Activated T-helper 1 cell treated with anti-CD3 and anti-CD28 coated beads, Interleukin-2, amount 50 U/mL, for 16 hours (primary cell): ENCODE measurements around the gene PPM1L.

Experiments
- DNase-seq, 2 donors: peaks; one replicate each; pipeline ENCODE4 v3.0.0-alpha.2; 2020; ENCODE audit warnings: low read depth in 1 of 2, low spot score in 1 of 2

PPM1L gene

GRCh38 chr3:161072211-161072621, 316.2 kb downstream of the PPM1L start:
- no peak for DNase-seq

DNA sequence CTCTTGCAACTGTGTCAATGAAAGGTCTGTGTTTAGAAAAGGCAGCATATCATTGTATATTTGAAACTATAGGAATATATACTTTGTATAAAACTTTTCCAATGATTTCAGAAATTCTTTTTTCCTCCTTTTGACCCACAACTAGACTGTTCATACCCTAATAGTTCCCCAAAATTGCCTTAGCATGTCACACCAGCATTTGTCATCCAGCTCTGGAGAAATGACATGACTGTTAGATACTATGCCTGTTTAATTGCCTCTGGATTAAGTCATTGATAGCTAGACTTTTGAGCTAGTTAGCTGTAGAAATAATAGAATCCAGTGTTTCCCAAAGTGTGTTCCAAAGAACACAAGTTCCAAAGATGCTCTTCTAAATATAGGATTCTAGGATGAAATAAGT, 316.7 kb downstream of the PPM1L start:
- no peak for DNase-seq

DNA sequence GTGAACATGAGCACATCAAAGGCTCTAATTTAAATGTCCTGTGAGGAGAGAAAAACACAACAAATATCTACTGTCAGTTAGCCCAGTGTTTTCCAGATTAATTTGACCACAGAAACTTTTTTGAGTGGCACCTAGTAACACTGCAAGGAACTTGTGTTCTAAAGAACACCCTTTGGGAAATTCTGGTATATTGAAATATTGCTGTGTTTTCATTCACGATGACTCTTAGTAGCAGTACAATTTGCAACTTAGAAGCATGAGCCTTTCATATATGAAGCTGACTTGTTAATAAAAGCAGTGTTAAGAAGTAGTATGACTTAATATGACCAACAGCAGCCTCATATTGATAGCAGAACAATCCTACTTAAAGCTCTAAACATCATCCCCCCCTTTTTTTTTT, 317.1 kb downstream of the PPM1L start:
- no peak for DNase-seq

DNA sequence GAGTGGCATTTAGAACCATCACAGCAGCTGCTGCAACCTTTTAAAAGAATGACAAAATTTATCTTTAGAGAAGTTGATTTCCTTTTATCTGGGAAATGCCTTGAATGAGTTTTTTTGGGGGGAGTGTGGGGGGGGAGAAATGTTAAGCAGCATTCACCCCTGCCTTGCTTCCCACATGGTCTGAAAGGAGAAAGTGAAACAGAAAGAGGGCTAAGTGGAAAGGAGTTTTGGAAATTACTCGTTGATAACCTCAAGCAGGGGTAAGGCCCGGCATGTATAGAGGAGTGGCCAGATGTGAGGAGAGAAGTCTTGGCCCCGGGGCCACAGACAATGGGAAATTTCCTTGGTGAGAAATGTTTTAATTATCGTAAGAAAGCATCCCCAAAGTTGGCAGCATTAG, 325.6 kb downstream of the PPM1L start:
- no peak for DNase-seq

DNA sequence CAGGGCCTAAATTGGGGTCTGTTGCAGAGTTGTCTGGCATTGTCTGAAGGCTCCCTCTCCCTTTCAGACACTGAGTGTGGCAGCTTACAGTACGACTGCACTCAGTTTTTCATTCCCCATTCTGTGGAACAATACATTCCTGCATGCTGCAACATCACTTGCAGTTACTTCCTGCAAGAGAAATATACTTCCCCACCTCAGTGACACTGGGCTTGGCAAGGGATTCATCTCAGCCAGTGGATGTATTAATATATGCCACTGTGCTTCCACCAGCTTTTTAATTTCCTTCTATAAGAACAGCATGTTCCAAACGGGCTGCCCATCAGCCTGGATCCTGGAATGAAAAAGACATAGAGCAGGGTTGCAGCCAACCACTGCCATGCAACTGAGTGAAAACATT, 326.0 kb downstream of the PPM1L start:
- no peak for DNase-seq

DNA sequence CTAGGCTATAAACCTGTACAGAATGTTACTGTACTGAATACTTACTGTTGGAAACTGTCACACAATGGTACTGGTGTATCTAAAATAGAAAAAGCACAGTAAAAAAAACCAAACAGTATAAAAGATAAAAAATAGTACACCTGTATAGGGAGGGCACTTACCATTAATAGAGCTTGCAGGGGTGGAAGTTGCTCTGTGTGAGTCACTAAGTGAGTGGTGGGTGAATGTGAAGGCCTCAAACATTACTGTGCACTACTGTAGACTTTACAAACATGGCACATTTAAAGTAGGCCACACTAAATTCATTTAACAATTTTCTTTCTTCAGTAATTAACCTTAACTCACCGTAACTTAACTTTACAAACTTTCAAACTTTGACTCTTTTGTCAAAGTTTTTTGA, 327.1 kb downstream of the PPM1L start:
- DNase-seq = no peak

GRCh38 chr3:161084277-161084676, 328.2 kb downstream of the PPM1L start:
- DNase-seq = no peak

DNA sequence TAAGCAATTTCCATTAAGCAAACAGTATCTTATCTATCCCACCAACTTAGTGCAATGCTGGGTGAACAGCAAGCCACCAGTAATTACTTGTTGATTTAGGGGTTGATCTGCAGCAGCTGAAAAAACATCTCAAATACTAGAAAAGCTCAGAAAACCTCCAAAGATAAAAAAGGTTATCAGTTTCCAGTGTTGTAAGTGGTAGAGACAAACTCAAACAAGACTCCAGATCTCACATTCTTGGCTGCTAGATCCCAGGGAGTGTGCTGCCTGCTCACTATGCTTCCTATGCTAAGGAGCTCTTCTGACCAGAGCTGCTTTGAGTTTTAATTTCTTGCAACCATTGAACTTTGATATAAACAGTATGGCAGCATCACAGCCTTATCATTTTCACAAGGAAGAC, 337.9 kb downstream of the PPM1L start:
- DNase-seq = no peak

DNA sequence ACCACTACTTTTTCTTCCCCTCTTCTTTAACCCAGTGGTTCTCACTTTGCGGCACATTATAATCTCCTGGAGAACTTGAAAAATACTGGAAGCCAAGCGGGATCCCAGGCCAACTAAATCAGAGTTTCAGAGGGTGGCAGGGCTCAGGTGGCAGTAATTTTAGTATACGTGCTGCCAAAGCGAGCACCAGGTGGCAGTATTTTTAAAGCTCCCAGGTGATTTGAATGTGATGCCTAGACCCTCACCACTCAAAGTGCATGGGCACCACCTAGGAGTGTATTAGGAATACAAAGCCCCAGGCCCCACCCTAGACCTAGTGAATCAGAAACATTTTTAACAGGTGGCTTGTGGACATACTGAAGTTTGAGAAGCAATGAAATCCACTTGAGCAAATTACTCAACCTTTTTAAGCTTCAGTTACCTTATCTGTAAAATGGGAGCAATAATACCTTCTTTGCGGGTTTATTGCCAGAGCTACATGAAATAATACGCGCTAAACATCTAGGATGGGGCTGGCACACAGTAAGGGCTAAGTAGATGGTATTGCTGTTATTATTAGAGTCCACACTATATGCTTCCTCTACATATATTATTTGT, 340.8 kb downstream of the PPM1L start:
- DNase-seq = no peak

DNA sequence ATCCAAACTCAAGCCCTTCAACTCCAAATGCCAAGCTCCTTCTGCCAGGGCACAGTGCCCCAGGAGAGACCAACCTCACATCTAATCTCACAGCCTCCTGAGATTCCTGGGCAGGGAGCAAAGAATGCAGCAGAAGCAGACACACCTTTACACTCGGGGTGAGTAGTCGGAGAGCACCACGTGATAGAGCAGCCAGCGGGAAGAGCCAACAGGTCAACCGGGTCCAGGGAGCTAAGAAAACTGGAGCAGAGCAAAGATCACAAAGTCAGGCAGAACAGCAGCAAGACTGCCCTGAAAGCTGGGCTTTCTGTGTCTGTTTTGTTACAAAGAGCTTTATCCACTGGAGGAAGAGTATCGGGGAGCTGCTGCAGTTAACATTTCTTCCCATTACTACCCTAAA, 345.0 kb downstream of the PPM1L start:
- DNase-seq = no peak

DNA sequence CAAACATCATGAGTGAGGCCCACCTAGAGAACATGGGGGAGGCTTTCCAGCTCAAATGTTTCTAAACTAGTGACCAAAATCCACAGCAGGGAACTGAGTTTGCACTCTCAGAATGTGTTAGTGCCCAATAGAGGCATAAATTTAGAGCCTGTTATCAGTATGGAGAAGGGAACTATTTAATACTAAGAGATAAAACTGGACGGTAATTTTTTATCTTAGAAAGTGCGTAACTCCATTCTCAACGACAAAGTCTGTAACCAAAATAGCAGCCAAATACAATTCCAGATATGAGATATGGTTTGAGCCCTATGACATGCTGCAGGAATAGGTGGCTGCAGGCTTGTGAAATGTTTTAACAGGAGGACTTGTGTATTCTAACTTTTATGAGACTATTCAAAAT, 345.6 kb downstream of the PPM1L start:
- DNase-seq = no peak

- DNase-seq = no peak
Measured at GRCh38 chr3:161103776-161104385, 347.9 kb downstream of the PPM1L start.

GRCh38 chr3:161104561-161105551, 348.8 kb downstream of the PPM1L start, which contains the start of gene B3GALNT1:
B3GALNT1 (minus strand) TSS chr3:161105349; CDS start chr3:161086754, 18,595 bp downstream.
- no peak for DNase-seq

- DNase-seq = no peak
Measured at GRCh38 chr3:161107311-161107710, 351.3 kb downstream of the PPM1L start.

DNA sequence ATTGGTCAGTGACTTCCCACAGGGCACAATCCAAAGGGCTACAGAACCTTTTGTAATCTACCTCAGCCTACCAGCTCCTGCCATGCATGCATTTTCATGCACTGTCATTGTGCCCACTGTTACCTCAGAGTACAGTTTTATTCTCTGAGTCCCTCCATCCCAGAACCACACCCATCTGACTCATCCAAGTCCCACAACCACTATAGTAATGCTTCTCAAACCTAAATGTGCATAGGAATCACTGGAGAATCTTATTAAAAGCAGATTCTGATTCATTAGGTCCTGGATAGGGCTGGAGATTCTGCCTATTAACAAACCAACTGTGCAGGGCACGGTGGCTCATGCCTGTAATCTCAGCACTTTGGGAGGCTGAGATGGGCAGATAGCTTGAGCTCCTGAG, 352.8 kb downstream of the PPM1L start:
- DNase-seq = no peak

DNA sequence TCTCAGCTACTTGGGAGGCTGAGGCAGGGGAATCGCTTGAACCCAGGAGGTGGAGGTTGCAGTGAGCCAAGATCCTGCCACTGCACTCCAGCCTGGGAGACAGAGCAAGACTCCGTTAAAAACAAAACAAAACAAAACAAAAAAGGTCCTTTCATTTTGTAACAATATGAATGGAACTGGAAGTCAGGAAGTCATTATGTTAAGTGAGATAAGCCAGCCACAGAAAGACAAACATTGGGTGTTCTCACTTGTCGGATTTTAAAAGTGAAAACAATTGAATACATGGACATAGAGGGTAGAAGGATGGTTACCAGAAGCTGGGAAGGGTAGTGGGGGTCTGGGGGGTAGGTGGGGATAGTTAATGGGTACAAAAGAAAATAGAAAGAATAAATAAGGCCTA, 361.6 kb downstream of the PPM1L start:
- no peak for DNase-seq

- no peak for DNase-seq
Measured at GRCh38 chr3:161126495-161126894, 370.5 kb downstream of the PPM1L start.
